Measurements from ENCODE around the gene MORN1. TPM values are rescaled to one million over a fixed set of nuclear protein-coding genes. Genes with fewer than 3 reads are reported as not detected.
A peak's percentile ranks its signal among the peaks of the same experiment; 100 is the strongest.

The MORN1 gene
- total and polyA plus RNA-seq, 9 of the 15 experiments (the other 6 are each of a cell fraction or from before 2014, with no cell fraction given) = 0.24 to 9.3 (median 4.2) TPM

DNA sequence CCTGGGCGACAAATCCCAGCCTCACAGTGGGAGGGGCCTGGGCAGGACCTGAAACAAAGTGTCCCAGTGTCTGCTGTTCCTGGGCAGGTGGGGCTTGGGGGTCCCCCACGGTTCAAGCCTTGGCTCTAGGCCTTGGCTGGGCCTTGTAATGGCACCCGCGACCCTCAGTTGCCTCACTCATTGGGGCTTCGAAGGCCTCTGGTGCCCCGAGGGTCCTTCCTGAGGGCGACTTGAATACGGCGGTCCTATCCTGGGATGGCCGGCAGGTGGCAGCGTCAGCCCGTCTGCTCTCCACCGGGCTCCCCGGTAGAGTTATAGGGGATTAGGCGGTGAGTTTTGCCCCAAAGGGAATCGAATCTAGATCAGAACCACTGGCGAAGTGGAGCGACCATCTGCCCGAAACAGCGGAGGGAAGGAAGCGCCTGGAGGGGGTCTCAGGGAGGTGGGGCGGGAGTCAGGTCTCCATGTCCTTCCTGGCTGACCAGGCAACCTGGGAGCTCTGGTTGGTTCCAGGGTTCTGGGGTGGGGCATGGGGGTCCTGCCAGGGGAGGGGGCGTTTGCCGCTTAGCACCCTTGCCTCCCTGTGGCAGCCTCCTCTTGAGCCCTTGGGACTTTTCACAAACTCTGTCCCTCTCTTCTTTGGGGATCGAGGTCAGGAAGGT is 23.1 kb upstream of the MORN1 start (continued):
- TF ChIP-seq SREBF2 (CRISPR knock-in tag; IDR thresholded peaks at IDR 0.05) (no peak), ZFX (CRISPR knock-in tag; IDR thresholded peaks at IDR 0.05) (no peak; the same call in none of the 2 replicates), ID3 (CRISPR knock-in tag; IDR thresholded peaks at IDR 0.05) (no peak), ID3 (tag; IDR thresholded peaks at IDR 0.05) (0 out of 2 replicates have a peak, but pooled peaks have one; percentile 21), VEZF1 (CRISPR knock-in tag; IDR thresholded peaks at IDR 0.05) (0 out of 2 replicates have a peak, but pooled peaks have one; percentile 21), ATF7 (IDR thresholded peaks at IDR 0.05) (0 out of 2 replicates have a peak, but pooled peaks have one; percentile 16), XRCC5 (IDR thresholded peaks at IDR 0.05; ENCODE audit: low read depth, low read length) (peak; percentile 78; the same call in 1 of the 2 replicates), RB1 (IDR thresholded peaks at IDR 0.05; ENCODE audit: low read depth) (peak; percentile 74), LCOR (CRISPR knock-in tag; IDR thresholded peaks at IDR 0.05) (peak; percentile 65), CTBP1 (IDR thresholded peaks at IDR 0.05; ENCODE audit: borderline replicate concordance) (peak; percentile 33; the same call in 1 of the 2 replicates), ATF4 (CRISPR knock-in tag; IDR thresholded peaks at IDR 0.05) (no peak), ARID4B (CRISPR knock-in tag; IDR thresholded peaks at IDR 0.05) (no peak), ZBTB7A (IDR thresholded peaks at IDR 0.05; ENCODE audit: borderline replicate concordance, control insufficient read depth, low read depth, low read length) (peak; percentile 72), SMC3 (conservative IDR thresholded peaks at IDR 0.05; ENCODE audit: insufficient read depth, low read depth, low read length) (peak; percentile 96), HNRNPLL (IDR thresholded peaks at IDR 0.05; ENCODE audit: low read depth, low read length, poor library complexity, severe bottlenecking) (peak; percentile 28), BHLHE40 (IDR thresholded peaks at IDR 0.05; ENCODE audit: low read length) (peak; percentile 28), MAFK (IDR thresholded peaks at IDR 0.05; ENCODE audit: low read length) (0 out of 2 replicates have a peak, but pooled peaks have one; percentile 5), STAG1 (CRISPR knock-in tag; IDR thresholded peaks at IDR 0.05; ENCODE audit: borderline replicate concordance) (peak; percentile 91; the same call in 1 of the 2 replicates)

Measured in K562 (cell line).